ENCODE data around the gene FNDC3A.

FNDC3A gene

GRCh38 chr13:49044836-49045235 is 69.1 kb downstream of the FNDC3A start:
- H3K4me3 ChIP-seq (ENCODE audit: low read depth, low read length): no peak overlapping the region
- TF ChIP-seq, protein P1, sequence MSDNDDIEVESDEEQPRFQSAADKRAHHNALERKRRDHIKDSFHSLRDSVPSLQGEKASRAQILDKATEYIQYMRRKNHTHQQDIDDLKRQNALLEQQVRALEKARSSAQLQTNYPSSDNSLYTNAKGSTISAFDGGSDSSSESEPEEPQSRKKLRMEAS (IDR thresholded peaks at IDR 0.05; ENCODE audit: low read depth, low read length): no peak
- TF ChIP-seq POLR2A (IDR thresholded peaks at IDR 0.05; ENCODE audit: extremely low read depth, insufficient read length) (no peak), CTCF (IDR thresholded peaks at IDR 0.05; ENCODE audit: low read depth, low read length) (no peak), MYC (IDR thresholded peaks at IDR 0.05; ENCODE audit: low read depth, low read length) (no peak)
- no peak for DNase-seq (ENCODE audit: low read depth)

GRCh38 chr13:49046002-49046401 is 70.3 kb downstream of the FNDC3A start:
- no peak for DNase-seq (ENCODE audit: low read depth)
- H3K4me3 ChIP-seq (ENCODE audit: low read depth, low read length): no peak overlapping the region
- TF ChIP-seq POLR2A (IDR thresholded peaks at IDR 0.05; ENCODE audit: extremely low read depth, insufficient read length): no peak
- no peak for TF ChIP-seq CTCF (IDR thresholded peaks at IDR 0.05; ENCODE audit: low read depth, low read length)
- TF ChIP-seq, protein P1 (IDR thresholded peaks at IDR 0.05; ENCODE audit: low read depth, low read length): no peak
- no peak for TF ChIP-seq MYC (IDR thresholded peaks at IDR 0.05; ENCODE audit: low read depth, low read length)

- no peak overlapping the region for H3K4me3 ChIP-seq (ENCODE audit: low read depth, low read length)
- DNase-seq (ENCODE audit: low read depth): no peak
- no peak for TF ChIP-seq MYC (IDR thresholded peaks at IDR 0.05; ENCODE audit: low read depth, low read length)
- no peak for TF ChIP-seq CTCF (IDR thresholded peaks at IDR 0.05; ENCODE audit: low read depth, low read length)
- TF ChIP-seq, protein P1 (IDR thresholded peaks at IDR 0.05; ENCODE audit: low read depth, low read length): no peak
- no peak for TF ChIP-seq POLR2A (IDR thresholded peaks at IDR 0.05; ENCODE audit: extremely low read depth, insufficient read length)
Observed at GRCh38 chr13:49046519-49046918, 70.8 kb downstream of the FNDC3A start.

GRCh38 chr13:49052813-49053212 is 77.1 kb downstream of the FNDC3A start:
- TF ChIP-seq POLR2A (IDR thresholded peaks at IDR 0.05; ENCODE audit: extremely low read depth, insufficient read length): no peak
- TF ChIP-seq CTCF (IDR thresholded peaks at IDR 0.05; ENCODE audit: low read depth, low read length): no peak
- TF ChIP-seq MYC (IDR thresholded peaks at IDR 0.05; ENCODE audit: low read depth, low read length): no peak
- TF ChIP-seq, protein P1 (IDR thresholded peaks at IDR 0.05; ENCODE audit: low read depth, low read length): no peak
- DNase-seq (ENCODE audit: low read depth): no peak
- no peak overlapping the region for H3K4me3 ChIP-seq (ENCODE audit: low read depth, low read length)

DNA sequence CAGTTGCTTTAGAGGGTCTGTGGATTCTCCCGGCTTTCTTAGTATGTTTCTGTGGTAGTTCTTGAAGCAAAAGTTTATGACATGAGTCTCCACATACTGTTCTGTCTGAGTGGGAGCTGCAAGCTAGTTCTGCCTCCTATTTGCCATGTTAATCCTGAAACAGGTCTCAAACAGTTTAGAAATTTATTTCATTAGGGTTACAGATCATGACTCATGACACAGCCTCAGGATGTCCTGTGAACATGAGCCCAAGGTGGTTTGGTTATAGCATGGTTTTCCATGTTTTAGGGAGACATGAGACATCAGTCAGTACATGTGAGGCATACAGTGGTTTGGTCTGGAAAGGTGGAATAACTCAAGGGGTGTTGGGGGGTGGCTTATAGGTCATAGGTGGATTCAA is 77.5 kb downstream of the FNDC3A start:
- TF ChIP-seq, protein P1 (IDR thresholded peaks at IDR 0.05; ENCODE audit: low read depth, low read length): no peak
- no peak for TF ChIP-seq MYC (IDR thresholded peaks at IDR 0.05; ENCODE audit: low read depth, low read length)
- TF ChIP-seq CTCF (IDR thresholded peaks at IDR 0.05; ENCODE audit: low read depth, low read length): no peak
- TF ChIP-seq POLR2A (IDR thresholded peaks at IDR 0.05; ENCODE audit: extremely low read depth, insufficient read length): no peak
- no peak overlapping the region for H3K4me3 ChIP-seq (ENCODE audit: low read depth, low read length)
- no peak for DNase-seq (ENCODE audit: low read depth)

DNA sequence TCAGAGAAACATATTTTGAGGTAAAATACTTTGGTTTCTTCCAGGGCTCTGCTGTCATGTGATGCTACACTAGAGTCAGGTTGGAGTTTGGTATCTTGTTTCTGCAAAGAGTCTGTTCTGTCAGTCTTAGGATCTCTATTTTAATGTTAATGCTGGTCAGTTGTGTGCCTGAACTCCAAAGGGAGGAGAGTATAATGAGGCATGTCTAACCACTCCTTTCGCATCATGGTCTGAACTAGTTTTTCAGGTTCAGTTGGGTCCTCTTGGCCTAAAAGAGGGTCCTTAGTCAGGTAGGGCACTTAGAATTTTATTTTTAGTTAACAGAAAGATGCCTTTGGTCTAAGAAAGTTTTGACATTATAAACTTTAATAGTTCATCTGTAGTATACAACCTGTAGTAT is 78.2 kb downstream of the FNDC3A start:
- no peak for DNase-seq (ENCODE audit: low read depth)
- TF ChIP-seq MYC (IDR thresholded peaks at IDR 0.05; ENCODE audit: low read depth, low read length) (no peak), CTCF (IDR thresholded peaks at IDR 0.05; ENCODE audit: low read depth, low read length) (no peak), POLR2A (IDR thresholded peaks at IDR 0.05; ENCODE audit: extremely low read depth, insufficient read length) (no peak)
- TF ChIP-seq, protein P1 (IDR thresholded peaks at IDR 0.05; ENCODE audit: low read depth, low read length): no peak
- H3K4me3 ChIP-seq (ENCODE audit: low read depth, low read length): no peak overlapping the region

Data from NB4 (cell line).